Measurements from ENCODE around the gene PTPN13.

The PTPN13 gene

DNA sequence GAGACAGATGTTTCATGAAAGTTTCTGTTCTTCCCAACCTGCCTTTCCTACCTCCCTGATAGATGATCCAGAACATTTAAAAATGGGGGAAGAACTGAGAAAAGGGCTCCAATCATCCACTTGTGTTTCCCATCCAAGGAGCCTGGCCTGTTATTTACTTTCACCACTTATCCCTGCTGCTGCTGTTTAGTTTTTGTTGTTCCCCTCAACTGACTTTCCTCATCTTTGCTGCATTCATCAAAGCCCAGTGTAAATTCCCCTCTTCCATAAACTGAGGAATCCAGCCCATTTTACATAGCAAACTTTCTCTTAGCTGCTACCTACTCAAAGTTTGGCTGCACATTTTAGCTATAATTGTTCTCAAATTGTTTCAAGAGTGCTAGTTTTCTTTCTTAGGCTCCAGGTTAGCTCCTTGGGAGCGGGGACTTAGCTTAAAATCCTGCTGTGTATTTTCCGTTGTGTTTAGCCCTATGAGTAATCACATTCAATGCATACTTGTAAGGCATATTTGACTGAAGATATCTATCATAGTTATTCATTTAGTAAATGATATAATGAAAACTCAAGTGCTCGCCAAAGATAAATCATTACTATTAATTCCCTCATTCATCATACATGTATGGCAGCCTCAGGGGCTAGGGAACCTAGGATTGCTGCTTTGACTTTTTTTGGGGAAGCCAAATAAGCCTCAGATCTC lies 1.4 kb upstream of the PTPN13 start:
- DNase-seq (ENCODE audit: low read depth in 2 of 2) = no peak

- DNase-seq (ENCODE audit: low read depth in 2 of 2) = no peak
Observed at GRCh38 chr4:86594559-86595425, 677 bp downstream of the PTPN13 start.

GRCh38 chr4:86595426-86595805 lies 1.3 kb downstream of the PTPN13 start:
- no peak for DNase-seq (ENCODE audit: low read depth in 2 of 2)

DNA sequence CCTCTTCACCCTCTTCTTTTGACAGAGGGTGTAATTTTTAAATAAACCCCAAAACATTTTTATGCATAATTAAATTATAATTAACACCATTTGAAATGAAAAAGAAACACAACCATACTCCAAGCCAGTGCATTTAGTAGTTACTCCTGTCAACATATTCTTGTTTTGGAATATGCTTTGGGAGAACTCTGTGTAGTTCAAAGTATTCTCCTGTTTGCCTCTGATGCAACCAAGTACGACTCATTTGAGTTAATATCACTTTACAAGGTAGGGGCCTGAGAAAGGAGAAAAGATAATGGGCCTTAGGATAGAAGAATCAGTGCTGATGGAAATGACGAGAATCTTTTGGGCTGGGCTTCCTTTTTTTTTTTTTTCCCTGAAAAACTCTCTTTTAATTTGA lies 2.7 kb downstream of the PTPN13 start:
- no peak for DNase-seq (ENCODE audit: low read depth in 2 of 2)

- no peak for DNase-seq (ENCODE audit: low read depth in 2 of 2)
Observed at GRCh38 chr4:86600007-86600653, 6.0 kb downstream of the PTPN13 start.

DNA sequence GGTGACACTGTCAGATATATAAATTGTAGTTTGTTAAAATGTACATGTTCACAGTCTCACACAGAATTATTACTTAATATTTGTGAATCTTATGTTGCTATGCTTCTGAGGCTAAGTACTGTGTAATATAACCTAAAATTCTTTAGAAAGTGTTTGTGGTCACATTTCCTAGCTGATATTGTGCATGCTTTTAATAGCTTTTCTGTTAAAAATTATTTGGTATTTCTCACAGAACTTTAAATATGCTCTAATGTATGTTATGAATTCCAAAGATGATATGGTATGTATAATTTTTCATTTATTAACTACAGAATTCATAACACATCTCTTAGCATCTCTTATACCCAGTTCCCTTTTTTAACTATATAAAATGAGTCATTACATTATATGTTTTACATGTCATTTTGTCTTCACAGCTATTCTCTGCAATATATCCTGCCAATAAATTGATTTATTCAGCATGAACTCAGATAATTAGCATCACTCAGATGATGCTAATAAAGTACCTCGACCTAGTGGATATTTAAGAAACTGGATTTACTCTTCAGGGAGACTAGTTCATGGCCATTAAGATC lies 9.3 kb downstream of the PTPN13 start:
- no peak for DNase-seq (ENCODE audit: low read depth in 2 of 2)

DNA sequence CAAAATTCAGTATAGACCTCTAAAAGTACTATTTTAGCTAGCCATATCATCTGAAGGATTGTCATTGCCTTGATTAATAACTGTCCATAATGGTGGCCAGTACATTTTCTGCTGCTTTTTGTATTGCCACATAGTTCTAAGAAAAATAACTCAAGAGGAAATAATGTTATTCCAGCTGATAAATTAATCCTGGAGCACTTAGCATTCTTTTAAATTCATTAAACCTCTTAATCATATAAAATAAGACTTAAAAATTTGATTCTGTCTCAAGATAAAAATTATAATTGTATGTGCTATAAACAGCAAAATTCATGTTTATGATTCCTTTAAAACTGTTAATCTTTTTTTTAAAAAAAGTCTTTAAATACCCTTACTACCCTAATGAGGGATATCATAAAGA lies 12.7 kb downstream of the PTPN13 start:
- no peak for DNase-seq (ENCODE audit: low read depth in 2 of 2)

- no peak for DNase-seq (ENCODE audit: low read depth in 2 of 2)
Observed at GRCh38 chr4:86608757-86609375, 14.8 kb downstream of the PTPN13 start.

GRCh38 chr4:86611757-86612156 lies 17.6 kb downstream of the PTPN13 start:
- no peak for DNase-seq (ENCODE audit: low read depth in 2 of 2)

GRCh38 chr4:86613734-86614133 lies 19.6 kb downstream of the PTPN13 start:
- no peak for DNase-seq (ENCODE audit: low read depth in 2 of 2)

GRCh38 chr4:86614865-86615264 lies 20.8 kb downstream of the PTPN13 start:
- DNase-seq (ENCODE audit: low read depth in 2 of 2) = no peak

- no peak for DNase-seq (ENCODE audit: low read depth in 2 of 2)
Observed at GRCh38 chr4:86615501-86615900, 21.4 kb downstream of the PTPN13 start.

GRCh38 chr4:86619656-86620055 lies 25.5 kb downstream of the PTPN13 start:
- no peak for DNase-seq (ENCODE audit: low read depth in 2 of 2)

DNA sequence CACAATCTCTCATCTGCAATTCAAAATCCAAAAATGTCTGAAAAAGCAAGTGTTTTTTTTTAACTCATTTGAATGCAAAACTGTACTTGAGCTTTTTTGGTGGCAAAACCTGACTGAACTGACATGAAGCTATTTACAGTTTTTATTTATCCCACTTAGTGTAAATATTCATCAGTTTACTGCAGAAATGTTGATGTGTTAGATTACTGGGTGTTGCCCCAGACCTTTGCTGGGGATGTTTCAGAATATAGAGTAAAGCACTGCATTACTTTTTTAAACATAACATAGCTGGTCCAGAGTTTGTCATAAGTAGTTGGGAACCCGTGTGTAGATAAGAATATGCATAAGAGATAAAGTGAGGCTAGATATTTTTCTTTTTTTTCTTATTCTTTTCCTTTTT lies 27.3 kb downstream of the PTPN13 start:
- no peak for DNase-seq (ENCODE audit: low read depth in 2 of 2)

GRCh38 chr4:86626066-86626465 lies 32.0 kb downstream of the PTPN13 start:
- no peak for DNase-seq (ENCODE audit: low read depth in 2 of 2)

DNA sequence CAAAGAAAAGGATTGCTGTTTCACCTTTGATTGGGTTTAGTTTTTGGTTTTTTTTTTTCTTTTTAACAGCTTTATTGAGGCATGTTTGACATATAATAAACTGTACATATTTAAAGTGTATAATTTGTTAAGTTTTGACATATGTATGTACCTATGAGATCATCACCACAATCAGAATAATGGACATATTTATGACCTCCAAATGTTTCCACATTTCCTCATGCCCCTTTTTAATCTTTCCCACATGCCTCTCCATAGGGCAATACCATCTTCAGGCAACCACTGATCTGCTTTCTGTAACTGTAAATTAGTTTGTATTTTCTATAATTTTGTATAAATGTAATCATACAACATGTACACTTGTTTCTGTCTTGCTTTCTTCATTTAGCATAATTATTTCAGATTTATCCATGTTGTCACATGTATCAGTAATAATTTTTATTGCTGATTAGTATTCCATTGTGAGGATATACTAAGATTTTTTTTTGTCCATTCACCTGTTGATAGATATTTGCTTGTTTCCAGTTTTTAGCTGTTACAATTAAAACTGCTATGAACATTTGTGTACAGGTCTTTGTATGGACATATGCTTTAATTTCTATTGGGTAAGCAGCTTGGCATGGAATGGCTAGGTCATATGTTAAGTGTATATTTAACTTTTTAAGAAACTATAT lies 33.5 kb downstream of the PTPN13 start:
- DNase-seq (ENCODE audit: low read depth in 2 of 2) = no peak

- no peak for DNase-seq (ENCODE audit: low read depth in 2 of 2)
Observed at GRCh38 chr4:86630629-86631028, 36.5 kb downstream of the PTPN13 start.

DNA sequence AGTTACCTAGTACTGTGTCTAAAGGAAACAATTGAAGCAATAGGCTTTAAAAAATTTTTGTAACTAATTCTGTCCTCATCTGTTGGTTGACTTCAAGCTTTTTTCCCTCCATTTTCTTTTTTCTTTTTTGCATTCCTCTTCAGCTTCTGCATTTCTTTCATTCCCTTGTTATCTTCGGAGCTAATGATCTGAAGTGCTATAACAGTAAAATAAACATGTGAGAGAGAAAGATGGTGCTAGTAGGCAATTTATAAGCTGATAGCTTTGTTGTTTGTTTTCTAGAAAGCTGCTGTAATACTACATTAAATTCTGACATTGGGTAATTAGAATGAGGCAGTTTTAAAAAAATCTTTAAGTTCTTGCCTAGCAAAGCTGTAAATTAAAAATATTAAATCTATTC lies 37.1 kb downstream of the PTPN13 start:
- DNase-seq (ENCODE audit: low read depth in 2 of 2) = no peak

GRCh38 chr4:86633854-86634253 lies 39.7 kb downstream of the PTPN13 start:
- no peak for DNase-seq (ENCODE audit: low read depth in 2 of 2)

- no peak for DNase-seq (ENCODE audit: low read depth in 2 of 2)
Observed at GRCh38 chr4:86640469-86640868, 46.4 kb downstream of the PTPN13 start.

DNA sequence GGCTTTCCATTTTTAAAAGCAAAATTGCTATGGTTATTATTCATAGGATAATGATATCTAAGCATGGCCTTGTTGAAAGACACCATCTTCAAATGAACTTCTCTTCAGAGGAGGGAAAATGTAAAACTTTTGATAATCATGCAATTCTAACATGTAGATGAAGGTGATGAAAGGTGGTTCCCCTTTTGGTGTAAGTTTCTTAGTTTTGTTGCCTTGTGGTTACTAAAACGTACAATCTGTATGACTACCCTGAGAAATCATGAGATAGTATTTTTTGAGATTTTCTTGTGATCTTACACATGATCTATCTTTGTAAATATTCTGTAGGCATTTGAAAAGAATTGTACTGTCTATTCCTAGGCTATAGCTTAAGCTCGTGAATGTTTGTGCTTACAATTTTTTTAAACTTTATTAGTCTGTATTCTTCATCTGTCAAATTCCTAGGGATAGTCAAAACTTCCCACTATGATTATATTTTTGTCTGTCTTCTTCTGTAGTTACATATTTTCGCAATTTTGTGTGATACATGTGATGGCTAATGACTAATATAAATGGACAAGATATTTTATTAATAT lies 47.5 kb downstream of the PTPN13 start:
- DNase-seq (ENCODE audit: low read depth in 2 of 2) = no peak

Data from stimulated activated CD4-positive, alpha-beta T cell treated with anti-CD3 and anti-CD28 coated beads, Interleukin-15, amount 100 ng/mL, for 48 hours (primary cell).